IPS DF 19.7 (cell line): Measurements from ENCODE around the gene ATP2B2.

Source experiments
- DNase-seq: peaks from one replicate; pipeline ENCODE4 v3.0.0-alpha.2; 2013; ENCODE audit warnings: low read depth, low spot score

Gene ATP2B2

GRCh38 chr3:10450494-10451440 lies 54.6 kb downstream of the ATP2B2 start:
- DNase-seq, result no peak

GRCh38 chr3:10449436-10449835 lies 56.0 kb downstream of the ATP2B2 start:
- no peak for DNase-seq

DNA sequence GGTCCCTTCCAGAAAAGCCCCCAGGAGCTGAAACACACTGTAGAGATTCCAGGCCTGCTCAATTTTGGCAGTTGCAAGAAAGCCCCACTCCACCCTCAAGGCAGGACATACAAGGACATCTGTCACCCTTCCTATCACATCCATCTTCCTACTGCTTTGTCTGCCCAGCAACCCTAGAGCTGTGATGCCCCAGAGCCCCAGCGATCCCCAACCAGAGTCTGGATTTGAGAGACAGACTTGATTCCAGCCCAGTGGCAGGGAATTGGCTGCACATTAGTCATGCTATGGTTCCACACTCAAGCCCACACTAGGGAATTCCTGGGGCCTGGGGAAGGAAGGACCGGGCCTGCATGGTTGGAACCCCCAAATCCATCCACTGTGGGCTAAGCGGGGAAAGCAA lies 56.8 kb downstream of the ATP2B2 start:
- DNase-seq, result no peak

DNA sequence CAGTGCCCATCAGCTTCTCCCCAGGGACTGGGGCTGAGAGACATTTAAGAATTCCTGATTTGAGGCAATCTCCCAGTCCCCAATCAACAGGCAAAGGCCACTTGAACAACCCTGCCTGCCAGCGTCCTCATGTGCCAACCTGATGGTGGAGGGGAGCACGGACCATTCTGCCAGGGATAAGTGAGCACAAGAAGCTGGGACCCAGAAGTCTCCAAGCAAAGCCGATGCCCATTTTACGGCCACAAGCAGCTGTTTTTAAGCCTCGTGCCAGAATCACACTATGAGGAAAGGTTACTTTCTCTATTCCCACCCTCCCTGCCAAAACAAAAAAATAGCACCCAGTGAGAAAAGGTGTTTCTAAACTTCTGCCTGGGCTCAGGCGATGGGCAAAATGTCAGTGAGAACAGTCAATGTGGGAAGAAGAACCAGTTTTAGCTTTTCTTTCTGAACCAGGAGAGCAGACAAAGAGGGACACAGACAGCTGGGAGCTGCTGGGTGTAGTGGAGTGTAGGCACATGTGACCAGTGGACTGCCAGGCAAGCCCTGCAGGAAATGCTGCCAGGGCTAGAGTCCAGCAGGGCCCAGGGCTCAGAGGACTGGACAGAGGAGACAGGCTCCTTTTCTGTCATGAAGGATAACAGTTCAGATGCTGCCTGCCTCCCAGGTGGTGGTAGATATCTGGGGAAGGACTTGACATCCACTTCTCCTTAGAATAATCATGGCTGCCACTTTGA lies 57.7 kb downstream of the ATP2B2 start:
- no peak for DNase-seq

DNA sequence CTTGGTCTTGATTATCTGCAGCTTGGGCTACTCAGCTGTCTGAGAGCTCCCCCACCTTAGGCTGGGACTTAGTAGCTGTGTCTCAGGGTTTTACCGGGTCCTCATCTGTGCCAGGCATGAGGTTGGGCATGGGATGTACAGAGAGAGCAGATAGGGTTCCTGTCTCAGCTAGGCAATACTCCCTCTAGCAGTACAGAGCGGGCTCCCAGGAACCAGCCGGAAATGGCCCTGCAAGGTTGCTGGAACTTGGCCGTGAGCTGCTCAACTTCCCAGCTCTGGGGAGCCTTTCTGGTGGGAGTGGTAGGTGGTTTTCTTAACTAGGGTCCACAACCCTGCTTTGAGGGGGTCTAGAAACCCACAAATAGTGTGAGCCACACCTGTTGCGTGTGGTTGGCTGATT lies 58.3 kb downstream of the ATP2B2 start:
- DNase-seq, result no peak

- no peak for DNase-seq
These were observed 59.7 kb downstream of the ATP2B2 start for GRCh38 chr3:10445561-10446175.

- DNase-seq, result no peak
These were observed 60.9 kb downstream of the ATP2B2 start for GRCh38 chr3:10444511-10444910.

GRCh38 chr3:10444110-10444429 lies 61.3 kb downstream of the ATP2B2 start:
- no peak for DNase-seq

- no peak for DNase-seq
These were observed 61.9 kb downstream of the ATP2B2 start for GRCh38 chr3:10443272-10444109.

GRCh38 chr3:10442151-10442795 lies 63.1 kb downstream of the ATP2B2 start:
- no peak for DNase-seq

DNA sequence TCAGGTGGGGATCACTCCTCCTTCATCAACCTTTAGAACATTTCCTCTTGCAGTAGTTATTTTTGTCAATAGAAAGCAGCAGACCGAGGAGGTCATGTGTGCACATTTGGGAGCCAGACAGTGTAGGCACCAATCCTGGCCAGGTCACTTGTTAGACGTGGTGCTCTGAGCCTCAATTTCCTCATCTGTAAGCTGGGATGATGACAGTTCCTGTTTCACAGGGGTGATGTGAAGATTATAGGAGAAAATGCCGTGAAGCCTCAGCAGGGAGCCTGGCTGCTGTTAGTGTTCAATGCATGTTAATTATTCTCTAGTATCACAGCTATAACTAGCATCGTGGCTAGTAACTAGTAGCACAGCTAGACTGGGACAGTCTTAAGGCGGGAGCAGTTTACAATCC lies 64.7 kb downstream of the ATP2B2 start:
- no peak for DNase-seq

GRCh38 chr3:10438902-10439610 lies 66.3 kb downstream of the ATP2B2 start:
- no peak for DNase-seq

DNA sequence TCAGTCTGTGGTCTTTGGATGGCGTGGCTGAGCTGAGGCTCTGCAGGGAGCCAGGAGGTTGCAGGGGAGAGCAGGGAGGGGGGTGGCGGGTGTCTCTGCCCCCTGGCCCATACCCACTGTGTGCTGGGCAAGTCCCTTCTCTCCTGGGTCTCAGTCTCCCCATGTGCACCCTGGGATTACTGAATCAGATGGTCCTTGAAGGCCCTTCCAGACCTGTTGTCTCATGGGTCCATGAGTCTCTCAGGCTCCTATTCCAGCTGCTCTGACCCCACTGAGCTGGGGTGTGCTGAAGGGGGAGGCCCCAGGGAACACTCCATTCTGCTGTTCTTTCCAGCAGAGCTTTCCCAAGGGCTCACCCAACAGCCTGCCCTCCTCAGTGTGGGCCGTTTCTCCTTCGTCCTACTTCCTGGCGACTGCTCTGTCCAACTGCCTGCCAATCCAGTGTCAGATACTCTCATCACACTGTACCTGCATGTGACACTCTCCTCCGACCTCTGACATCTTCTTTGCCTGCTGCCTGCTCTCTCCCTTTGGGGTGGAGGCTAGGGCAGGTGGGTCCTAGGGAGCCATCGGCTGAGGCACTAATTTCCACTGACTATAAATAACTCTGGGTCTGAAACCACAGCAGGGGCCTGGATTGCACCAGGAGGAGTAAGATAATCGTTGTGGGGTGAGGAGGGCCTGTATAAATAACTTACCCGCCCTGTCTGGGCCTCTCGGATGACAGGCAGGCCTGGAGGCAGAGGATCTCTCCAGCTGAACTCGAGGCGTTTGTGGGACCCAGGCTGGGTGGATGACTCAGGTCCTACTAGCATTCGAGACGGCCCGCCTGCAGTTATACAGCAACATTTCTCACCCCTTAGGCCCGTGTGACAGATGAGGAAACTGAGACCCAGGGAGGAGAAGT lies 67.1 kb downstream of the ATP2B2 start:
- DNase-seq, result no peak

GRCh38 chr3:10437272-10437994 lies 68.0 kb downstream of the ATP2B2 start:
- DNase-seq, result no peak

GRCh38 chr3:10435850-10436249 lies 69.5 kb downstream of the ATP2B2 start:
- DNase-seq, result no peak

DNA sequence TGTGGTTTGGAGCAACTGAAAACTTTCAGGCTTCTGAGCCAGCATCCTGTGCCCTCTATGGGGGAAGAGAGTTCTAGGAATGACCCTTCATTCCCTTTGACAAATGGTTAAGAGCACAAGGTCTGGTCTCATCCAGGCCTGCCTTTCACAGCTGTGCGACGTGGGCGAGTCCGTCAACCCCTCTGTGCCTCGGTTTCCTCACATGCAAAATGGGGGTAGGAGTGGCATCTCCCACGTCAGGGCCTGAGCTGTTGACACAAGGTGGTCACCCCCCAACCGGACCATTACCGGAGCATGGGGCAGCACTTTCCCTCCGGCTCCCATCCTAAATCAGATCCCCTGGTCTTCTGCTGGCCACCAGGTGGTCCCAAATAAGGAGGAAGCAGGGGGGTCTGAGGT lies 70.4 kb downstream of the ATP2B2 start:
- no peak for DNase-seq

DNA sequence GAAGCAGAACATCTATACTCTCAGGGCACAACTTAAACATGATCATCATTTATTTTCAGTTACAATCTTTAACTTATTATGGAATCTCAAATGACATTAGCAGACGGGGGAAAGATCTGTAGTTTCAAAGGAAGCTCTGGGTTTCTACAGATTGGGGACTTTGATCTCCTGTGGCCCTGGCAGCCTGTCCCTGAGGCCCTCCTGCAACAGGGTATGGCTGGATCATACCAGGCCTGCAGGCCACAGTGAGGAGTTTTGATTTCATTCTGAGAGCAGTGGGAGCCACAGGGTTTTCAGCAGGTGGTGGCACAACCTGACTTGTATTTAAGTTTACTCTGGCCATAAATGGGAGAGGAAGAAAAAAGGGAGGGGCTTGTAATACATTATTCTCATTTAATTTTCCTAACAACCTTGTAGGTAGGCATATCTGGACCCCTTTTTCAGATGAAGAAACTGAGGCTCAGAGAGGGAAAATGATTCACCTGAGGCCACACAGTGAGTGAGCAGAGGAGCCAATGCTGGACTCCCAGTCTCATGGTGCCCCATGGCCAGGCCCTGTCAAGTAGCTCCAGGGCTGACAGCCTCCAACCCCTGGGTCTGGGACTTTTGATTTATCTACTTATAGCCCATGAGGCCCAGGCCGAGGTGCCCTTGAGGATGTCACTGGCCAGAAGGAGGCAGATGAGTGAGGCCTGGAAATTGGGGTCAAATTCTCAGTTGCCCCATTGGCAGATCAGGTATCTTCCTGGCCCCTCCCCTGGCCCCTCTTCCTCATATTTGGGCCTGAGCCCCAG lies 71.0 kb downstream of the ATP2B2 start:
- DNase-seq, result no peak

DNA sequence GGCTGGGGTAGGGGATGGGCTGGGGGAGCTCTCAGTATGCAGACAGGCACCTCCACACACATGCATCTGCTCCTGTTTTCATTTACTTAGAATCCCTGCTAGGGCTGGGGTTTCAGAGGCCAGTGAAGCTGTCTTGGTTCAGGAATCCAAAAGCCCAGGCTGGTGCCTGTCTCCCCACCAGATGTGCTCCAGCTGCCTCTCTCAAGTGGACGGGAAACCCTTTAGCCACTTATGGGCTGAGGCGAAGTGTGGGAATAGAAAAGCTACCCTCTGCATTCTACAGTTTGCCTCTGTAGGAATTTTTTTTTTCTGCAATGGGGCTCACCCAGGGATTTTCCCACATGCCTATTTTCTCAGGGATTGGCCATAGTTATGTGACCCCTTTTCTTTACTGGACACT lies 72.5 kb downstream of the ATP2B2 start:
- DNase-seq, result no peak
